Spleen (tissue), 7 donors: Measurements from ENCODE around the gene OR10G7.

Experiments used
- POLR2A ChIP-seq, 3 donors: fragments of 450-650 bp; IDR thresholded peaks; one replicate each; pipeline ENCODE4 v1.5.1; 2017; ENCODE audit warnings: antibody characterized with exemption in 3 of 3, mild to moderate bottlenecking in 1 of 3
- TF ChIP-seq, protein P1 (sequence below), 11 experiments: fragments of 200-600 bp in 7 of 11; fragments of 450-650 bp in 4 of 11; sonication (generic) in 4 of 11; IDR thresholded peaks in 8 of 11; conservative IDR thresholded peaks in 3 of 11; 1 replicate in 7 of 11; 2 replicates in 4 of 11; pipeline versions ENCODE4 v1.4.0 to v1.8.0; 2016 to 2021; ENCODE audit warnings: antibody characterized with exemption in 11 of 11, inconsistent platforms in 4 of 11, mild to moderate bottlenecking in 1 of 11
- donor health status: DM: no; HTN: no; CAD: no; lungs with moderate emphysema.
- donor health status: DM: no; HTN: no; CAD: no.
- donor health status: DM: no; HTN: no; CAD: no.

DNA sequence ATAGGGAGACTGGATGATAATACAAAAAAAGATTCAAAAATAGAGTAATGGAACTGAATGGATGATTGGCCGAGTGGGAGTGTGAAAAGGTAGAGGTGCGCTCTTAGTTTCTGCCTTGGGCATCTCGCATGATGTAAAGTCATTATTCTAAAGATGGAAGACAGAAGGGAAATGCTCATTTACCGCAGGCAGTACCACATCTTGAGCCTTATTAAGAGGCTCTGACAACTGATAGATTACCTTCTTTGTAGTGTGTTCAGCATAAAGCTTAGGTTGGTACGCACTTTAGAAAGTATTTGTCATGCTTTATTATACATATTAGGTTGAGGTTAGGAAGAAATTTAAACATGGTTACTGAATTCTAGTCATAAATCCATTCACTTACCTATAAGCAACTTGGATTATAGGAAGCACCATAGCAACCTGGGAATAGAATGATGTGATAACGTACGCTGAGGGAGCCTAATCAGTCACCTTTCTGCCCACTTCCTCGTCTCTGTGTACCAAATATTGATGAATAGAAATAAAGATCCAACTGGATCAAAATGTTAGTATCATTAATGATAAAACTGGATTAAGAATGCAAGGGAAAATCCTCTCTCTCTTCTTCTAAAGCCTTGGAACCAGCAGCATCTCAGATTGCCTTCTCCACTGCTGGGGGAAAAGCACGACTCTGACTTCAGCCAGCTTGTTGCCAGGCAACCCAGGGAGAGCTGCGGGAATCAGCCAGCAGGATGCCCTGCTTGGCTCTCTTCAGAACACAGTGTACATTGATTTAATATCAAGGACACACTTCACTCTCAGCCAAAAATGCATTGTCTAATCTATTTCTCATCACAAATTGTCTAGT is 45.1 kb upstream of the OR10G7 start:
- TF ChIP-seq POLR2A (IDR thresholded peaks at IDR 0.05), result no peak
- TF ChIP-seq, protein P1, sequence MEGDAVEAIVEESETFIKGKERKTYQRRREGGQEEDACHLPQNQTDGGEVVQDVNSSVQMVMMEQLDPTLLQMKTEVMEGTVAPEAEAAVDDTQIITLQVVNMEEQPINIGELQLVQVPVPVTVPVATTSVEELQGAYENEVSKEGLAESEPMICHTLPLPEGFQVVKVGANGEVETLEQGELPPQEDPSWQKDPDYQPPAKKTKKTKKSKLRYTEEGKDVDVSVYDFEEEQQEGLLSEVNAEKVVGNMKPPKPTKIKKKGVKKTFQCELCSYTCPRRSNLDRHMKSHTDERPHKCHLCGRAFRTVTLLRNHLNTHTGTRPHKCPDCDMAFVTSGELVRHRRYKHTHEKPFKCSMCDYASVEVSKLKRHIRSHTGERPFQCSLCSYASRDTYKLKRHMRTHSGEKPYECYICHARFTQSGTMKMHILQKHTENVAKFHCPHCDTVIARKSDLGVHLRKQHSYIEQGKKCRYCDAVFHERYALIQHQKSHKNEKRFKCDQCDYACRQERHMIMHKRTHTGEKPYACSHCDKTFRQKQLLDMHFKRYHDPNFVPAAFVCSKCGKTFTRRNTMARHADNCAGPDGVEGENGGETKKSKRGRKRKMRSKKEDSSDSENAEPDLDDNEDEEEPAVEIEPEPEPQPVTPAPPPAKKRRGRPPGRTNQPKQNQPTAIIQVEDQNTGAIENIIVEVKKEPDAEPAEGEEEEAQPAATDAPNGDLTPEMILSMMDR (IDR thresholded peaks at IDR 0.05 in 8 of 11, conservative IDR thresholded peaks at IDR 0.05 in 3 of 11), result no peak
